Neural crest cell (in vitro differentiated cells): Measurements from ENCODE around the gene GALNT18. TPM values are rescaled to one million over a fixed set of nuclear protein-coding genes. Genes with fewer than 3 reads are reported as not detected.

Experiments used
- DNase-seq: peaks from one replicate; pipeline ENCODE4 v3.0.0; 2021; ENCODE audit warnings: low read depth, mixed read lengths, low spot score
- H3K27ac Mint-ChIP-seq: one replicate; pipeline ENCODE4 v1.8.0; 2021; ENCODE audit warnings: mild to moderate bottlenecking, mixed read lengths; ENCODE audit not compliant: unreplicated experiment
- H3K27me3 Mint-ChIP-seq: 2 replicates; pipeline ENCODE4 v1.8.0; 2021; ENCODE audit warnings: low read depth, mild to moderate bottlenecking, mixed read lengths
- H3K36me3 Mint-ChIP-seq: 2 replicates; pipeline ENCODE4 v1.8.0; 2021; ENCODE audit warnings: low read depth, mild to moderate bottlenecking, mixed read lengths
- H3K4me1 Mint-ChIP-seq: 2 replicates; pipeline ENCODE4 v1.8.0; 2021; ENCODE audit warnings: mixed read lengths
- H3K4me3 Mint-ChIP-seq: one replicate; pipeline ENCODE4 v1.8.0; 2021; ENCODE audit warnings: mild to moderate bottlenecking, mixed read lengths
- H3K9me3 Mint-ChIP-seq: 2 replicates; pipeline ENCODE4 v1.8.0; 2021; ENCODE audit warnings: mixed read lengths
- CTCF ChIP-seq: fragments of 200-600 bp; sonication (generic); conservative IDR thresholded peaks from 2 replicates; pipeline ENCODE4 v1.5.0; 2021; ENCODE audit warnings: antibody characterized with exemption, mild to moderate bottlenecking
- total RNA-seq: library from RNA; stranded (reverse); gene quantifications from 2 replicates; pipeline ENCODE4 v1.2.1, GENCODE V29; 2021

GALNT18 gene
- total RNA-seq, 1 donor from 2014 or later: 2.8 TPM

- Mint-ChIP-seq H3K9me3 (no peaks in the 10 kb centered on the region), H3K27ac (no peak overlapping the region), H3K36me3 (no peaks in the 10 kb centered on the region), H3K4me1 (no peaks in the 10 kb centered on the region), H3K4me3 (no peak overlapping the region), H3K27me3 (no peaks in the 10 kb centered on the region)
- DNase-seq: no peak
- no peak for TF ChIP-seq CTCF
Measured at GRCh38 chr11:11301212-11301611, 320.6 kb downstream of the GALNT18 start.

DNA sequence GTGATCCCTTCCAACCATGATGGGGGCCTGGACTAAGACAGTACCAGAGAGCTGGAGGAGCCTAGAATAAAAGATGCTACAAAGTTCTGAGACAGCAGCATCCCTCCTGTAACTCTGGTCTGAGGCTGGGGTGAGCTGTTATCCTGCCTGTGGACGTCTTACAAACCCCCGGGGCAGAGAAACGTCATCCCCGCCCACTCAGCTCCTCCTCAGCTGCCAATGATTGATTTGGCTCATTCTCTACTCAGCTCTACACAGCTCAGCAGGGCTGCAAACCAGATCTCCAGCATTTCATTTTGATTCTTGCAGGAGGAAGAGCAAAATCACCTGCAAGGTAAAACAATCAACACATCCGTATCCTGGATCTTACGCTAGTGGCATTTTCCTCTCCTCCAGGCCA lies 324.2 kb downstream of the GALNT18 start:
- Mint-ChIP-seq H3K36me3 (no peaks in the 10 kb centered on the region), H3K4me1 (no peaks in the 10 kb centered on the region), H3K27ac (peak overlapping the region; percentile 1), H3K4me3 (no peak overlapping the region), H3K9me3 (no peaks in the 10 kb centered on the region), H3K27me3 (no peaks in the 10 kb centered on the region)
- no peak for TF ChIP-seq CTCF
- DNase-seq: no peak

DNA sequence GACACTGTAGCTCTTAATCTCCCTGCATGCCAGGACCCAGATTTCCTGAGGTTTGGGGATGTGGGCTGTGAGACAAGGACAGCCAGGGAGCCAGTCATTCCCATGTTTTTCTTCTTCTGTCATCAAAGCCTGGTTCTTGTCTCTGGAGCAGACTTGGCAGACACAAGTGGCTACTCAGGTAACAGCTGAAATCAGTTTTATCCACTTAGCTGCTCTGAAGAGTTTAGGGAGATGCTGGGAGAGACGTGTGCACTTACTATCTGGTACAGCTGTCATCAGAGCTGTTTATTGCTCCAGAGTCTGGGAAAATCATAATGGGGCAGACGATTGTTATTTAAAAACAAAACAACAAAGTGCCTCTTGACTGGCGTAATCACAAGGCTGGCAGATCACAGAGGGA lies 325.4 kb downstream of the GALNT18 start:
- Mint-ChIP-seq H3K27me3 (no peaks in the 10 kb centered on the region), H3K4me1 (peaks cover 3% of the 10 kb centered on the region), H3K36me3 (no peaks in the 10 kb centered on the region), H3K9me3 (no peaks in the 10 kb centered on the region), H3K27ac (no peak overlapping the region), H3K4me3 (no peak overlapping the region)
- TF ChIP-seq CTCF: no peak
- DNase-seq: no peak

- Mint-ChIP-seq H3K27ac (no peak overlapping the region), H3K27me3 (no peaks in the 10 kb centered on the region), H3K4me3 (no peak overlapping the region), H3K4me1 (peaks cover 4% of the 10 kb centered on the region), H3K36me3 (no peaks in the 10 kb centered on the region), H3K9me3 (no peaks in the 10 kb centered on the region)
- DNase-seq: no peak
- no peak for TF ChIP-seq CTCF
Measured at GRCh38 chr11:11294551-11294855, 327.3 kb downstream of the GALNT18 start.

- TF ChIP-seq CTCF: no peak
Measured at GRCh38 chr11:11293798-11294550, 327.8 kb downstream of the GALNT18 start.

More at GRCh38 chr11:11293798-11294550, 327.8 kb downstream of the GALNT18 start:
- H3K4me3 Mint-ChIP-seq: no peak overlapping the region
- H3K9me3 Mint-ChIP-seq: no peaks in the 10 kb centered on the region
- H3K27ac Mint-ChIP-seq: no peak overlapping the region
- H3K4me1 Mint-ChIP-seq: peaks cover 4% of the 10 kb centered on the region
- no peak for DNase-seq
- no peaks in the 10 kb centered on the region for H3K36me3 Mint-ChIP-seq
- no peaks in the 10 kb centered on the region for H3K27me3 Mint-ChIP-seq
